OCI-LY7 (cell line): ENCODE data around the gene UGT1A3. TPM values are rescaled to one million over a fixed set of nuclear protein-coding genes. Genes with fewer than 3 reads are reported as not detected.

ENCODE experiments used
- BruUV-seq: library from RNA; stranded (reverse); fragments of 400-500 nt; replicated peaks from 2 replicates; lab custom pipeline; 2021; lab: Mats Ljungman, UMichigan
- CTCF ChIA-PET: fragments of 300-600 bp; sonication (Branson Sonifier 250); formaldehyde crosslinking; loops from one replicate; lab custom pipeline; 2022; ENCODE audit warnings: antibody characterized with exemption; ENCODE audit not compliant: unreplicated experiment; lab: Charles Lee
- POLR2A ChIA-PET: fragments of 300-600 bp; sonication (Branson Sonifier 250); formaldehyde crosslinking; loops from one replicate; lab custom pipeline; 2022; ENCODE audit warnings: antibody characterized with exemption; lab: Charles Lee
- DNase-seq: peaks from one replicate; pipeline ENCODE4 v3.0.0-alpha.2; 2015; ENCODE audit warnings: low spot score
- H2AFZ ChIP-seq: fragments of 200-600 bp; sonication (generic), shearing (Covaris generic); 2 replicates; pipeline ENCODE4 v1.6.1; 2014; ENCODE audit warnings: mild to moderate bottlenecking, antibody characterized with exemption, low read length, moderate library complexity
- H3K27ac ChIP-seq: fragments of 200-600 bp; sonication (generic); 2 replicates; pipeline ENCODE4 v1.5.1; 2014; ENCODE audit warnings: mixed run types, low read depth, mild to moderate bottlenecking, moderate library complexity, low read length, inconsistent platforms; ENCODE audit not compliant: poor library complexity, severe bottlenecking
- H3K36me3 ChIP-seq: fragments of 200-600 bp; sonication (generic); 2 replicates; pipeline ENCODE4 v1.6.1; 2014; ENCODE audit warnings: mild to moderate bottlenecking, antibody characterized with exemption, low read length, moderate library complexity, mixed read lengths; ENCODE audit not compliant: insufficient read depth
- H3K4me1 ChIP-seq: fragments of 200-600 bp; sonication (generic); 2 replicates; pipeline ENCODE4 v1.5.1; 2014; ENCODE audit warnings: mild to moderate bottlenecking, low read length; ENCODE audit not compliant: insufficient read depth, poor library complexity, severe bottlenecking
- H3K4me2 ChIP-seq: fragments of 200-600 bp; sonication (generic); 2 replicates; pipeline ENCODE4 v1.6.1; 2014; ENCODE audit warnings: mild to moderate bottlenecking, low read length
- H3K4me3 ChIP-seq: fragments of 200-600 bp; sonication (generic); 2 replicates; pipeline ENCODE4 v1.5.1; 2014; ENCODE audit warnings: mild to moderate bottlenecking, low read depth, low read length; ENCODE audit not compliant: poor library complexity, severe bottlenecking
- H3K79me2 ChIP-seq: fragments of 200-600 bp; sonication (generic); 2 replicates; pipeline ENCODE4 v1.6.1; 2016; ENCODE audit warnings: low read depth, mild to moderate bottlenecking, low read length, moderate library complexity, mixed read lengths; ENCODE audit not compliant: insufficient read depth
- H3K9me2 ChIP-seq: fragments of 200-600 bp; sonication (generic); 2 replicates; pipeline ENCODE4 v1.6.1; 2016; ENCODE audit warnings: mild to moderate bottlenecking, low read length, mixed read lengths; ENCODE audit not compliant: insufficient read depth
- H3K9me3 ChIP-seq: fragments of 200-600 bp; sonication (generic); 2 replicates; pipeline ENCODE4 v1.6.1; 2014; ENCODE audit warnings: mild to moderate bottlenecking, mixed run types, low read length, mixed read lengths
- H4K20me1 ChIP-seq: fragments of 200-600 bp; sonication (generic); 2 replicates; pipeline ENCODE4 v1.6.1; 2014; ENCODE audit warnings: mild to moderate bottlenecking, antibody characterized with exemption, low read length, moderate library complexity, mixed read lengths; ENCODE audit not compliant: insufficient read depth
- EZH2phosphoT487 ChIP-seq: fragments of 200-600 bp; sonication (generic); IDR thresholded peaks from 2 replicates; pipeline ENCODE4 v1.6.1; 2018; ENCODE audit warnings: low read depth, borderline replicate concordance, mild to moderate bottlenecking, mixed run types, antibody characterized with exemption, low read length, moderate library complexity, mixed read lengths
- intact Hi-C: fragments of 100-400 bp; cut with micrococcal nuclease; formaldehyde crosslinking; loops from one replicate; pipeline ENCODE4 v1.10.0; 2022; ENCODE audit not compliant: unreplicated experiment
- total RNA-seq, 2 experiments: library from RNA; depleted of rRNA in 1 of 2; stranded (reverse); fragments of >200 nt in 1 of 2; shearing (Covaris generic) in 1 of 2; gene quantifications; 2 replicates each; pipeline ENCODE4 v1.2.3, GENCODE V29; 2014 to 2022
- TF ChIP-seq, protein P1 (sequence below): fragments of 200-600 bp; sonication (generic); conservative IDR thresholded peaks from 2 replicates; pipeline ENCODE4 v1.5.1; 2014; ENCODE audit warnings: mild to moderate bottlenecking, antibody characterized with exemption, low read length, moderate library complexity, mixed read lengths

Gene UGT1A3
- total RNA-seq, 2 experiments from 2014 or later: not detected

DNA sequence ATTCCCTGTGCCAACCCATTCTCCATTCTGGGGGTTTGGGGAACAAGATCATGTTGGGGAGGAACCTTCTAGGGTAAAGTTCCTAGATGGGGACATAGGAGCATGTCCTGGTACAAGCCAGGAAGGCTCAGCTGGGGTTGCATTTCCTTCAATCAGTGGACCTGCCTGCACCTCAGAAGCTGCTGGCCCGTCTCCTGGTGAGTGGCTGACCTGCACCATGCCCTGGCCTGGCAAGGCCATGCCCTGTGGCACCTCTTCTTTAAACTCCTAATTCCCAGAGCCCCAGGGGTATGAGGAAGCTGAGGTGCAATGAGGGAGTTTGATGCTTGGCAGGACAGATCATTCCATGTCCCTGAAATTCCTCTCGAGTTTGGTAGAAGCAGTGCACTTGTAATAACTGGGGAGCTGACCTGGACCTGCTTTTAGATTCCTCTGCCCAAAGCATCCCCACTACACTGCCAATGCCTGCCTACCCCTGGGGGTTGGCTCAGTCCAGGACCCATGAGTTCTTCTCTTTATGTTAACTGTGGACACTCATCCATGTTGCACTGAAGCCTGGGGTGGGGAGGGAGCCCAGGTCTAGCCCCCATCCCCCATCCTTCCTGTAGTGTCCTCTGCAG is 74.6 kb downstream of the UGT1A3 start:
- no peak overlapping the region for H3K4me3 ChIP-seq
- no peaks in the 10 kb centered on the region for H3K9me3 ChIP-seq
- H3K4me1 ChIP-seq: peaks cover 11% of the 10 kb centered on the region
- intact Hi-C loops: no loop called here
- CTCF ChIA-PET: no interaction called here
- POLR2A ChIA-PET: no interaction called here
- no peak overlapping the region for H3K27ac ChIP-seq
- no TSS peak for BruUV-seq
- H3K36me3 ChIP-seq: no peaks in the 10 kb centered on the region
- no peak for DNase-seq
- TF ChIP-seq EZH2phosphoT487: no peak
- TF ChIP-seq, protein P1, sequence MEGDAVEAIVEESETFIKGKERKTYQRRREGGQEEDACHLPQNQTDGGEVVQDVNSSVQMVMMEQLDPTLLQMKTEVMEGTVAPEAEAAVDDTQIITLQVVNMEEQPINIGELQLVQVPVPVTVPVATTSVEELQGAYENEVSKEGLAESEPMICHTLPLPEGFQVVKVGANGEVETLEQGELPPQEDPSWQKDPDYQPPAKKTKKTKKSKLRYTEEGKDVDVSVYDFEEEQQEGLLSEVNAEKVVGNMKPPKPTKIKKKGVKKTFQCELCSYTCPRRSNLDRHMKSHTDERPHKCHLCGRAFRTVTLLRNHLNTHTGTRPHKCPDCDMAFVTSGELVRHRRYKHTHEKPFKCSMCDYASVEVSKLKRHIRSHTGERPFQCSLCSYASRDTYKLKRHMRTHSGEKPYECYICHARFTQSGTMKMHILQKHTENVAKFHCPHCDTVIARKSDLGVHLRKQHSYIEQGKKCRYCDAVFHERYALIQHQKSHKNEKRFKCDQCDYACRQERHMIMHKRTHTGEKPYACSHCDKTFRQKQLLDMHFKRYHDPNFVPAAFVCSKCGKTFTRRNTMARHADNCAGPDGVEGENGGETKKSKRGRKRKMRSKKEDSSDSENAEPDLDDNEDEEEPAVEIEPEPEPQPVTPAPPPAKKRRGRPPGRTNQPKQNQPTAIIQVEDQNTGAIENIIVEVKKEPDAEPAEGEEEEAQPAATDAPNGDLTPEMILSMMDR: no peak
- no peaks in the 10 kb centered on the region for H3K79me2 ChIP-seq
- H2AFZ ChIP-seq: no peak overlapping the region
- H3K4me2 ChIP-seq: no peak overlapping the region
- no peaks in the 10 kb centered on the region for H3K9me2 ChIP-seq
- H4K20me1 ChIP-seq: no peaks in the 10 kb centered on the region

DNA sequence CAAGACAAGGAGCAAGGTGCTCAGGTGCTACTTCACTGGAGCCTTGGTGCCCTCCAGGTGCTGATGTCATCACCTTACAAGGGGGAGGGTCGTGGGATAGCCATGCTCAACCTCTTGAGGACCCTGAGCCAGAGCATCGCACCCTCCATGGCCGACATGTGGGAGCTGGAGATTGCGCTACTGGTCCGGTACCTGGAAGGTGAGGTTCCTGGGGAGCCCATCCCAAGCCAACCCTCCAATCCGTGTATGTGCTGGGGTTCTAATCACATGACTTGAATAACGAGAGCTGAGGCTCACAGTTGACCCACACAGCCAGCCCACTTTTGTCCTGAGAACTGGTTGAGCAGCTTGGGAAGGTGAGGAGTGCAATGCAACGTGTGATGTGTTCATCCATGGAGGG is 75.2 kb downstream of the UGT1A3 start:
- ChIA-PET CTCF (no interaction called here), POLR2A (no interaction called here)
- Histone ChIP-seq H2AFZ (no peak overlapping the region), H3K36me3 (no peaks in the 10 kb centered on the region), H4K20me1 (no peaks in the 10 kb centered on the region), H3K4me2 (no peak overlapping the region), H3K4me3 (no peak overlapping the region), H3K9me3 (no peaks in the 10 kb centered on the region), H3K9me2 (no peaks in the 10 kb centered on the region), H3K4me1 (peaks cover 11% of the 10 kb centered on the region), H3K27ac (no peak overlapping the region), H3K79me2 (no peaks in the 10 kb centered on the region)
- intact Hi-C loops: no loop called here
- no peak for TF ChIP-seq EZH2phosphoT487
- TF ChIP-seq, protein P1: no peak
- BruUV-seq: no TSS peak
- DNase-seq: no peak

DNA sequence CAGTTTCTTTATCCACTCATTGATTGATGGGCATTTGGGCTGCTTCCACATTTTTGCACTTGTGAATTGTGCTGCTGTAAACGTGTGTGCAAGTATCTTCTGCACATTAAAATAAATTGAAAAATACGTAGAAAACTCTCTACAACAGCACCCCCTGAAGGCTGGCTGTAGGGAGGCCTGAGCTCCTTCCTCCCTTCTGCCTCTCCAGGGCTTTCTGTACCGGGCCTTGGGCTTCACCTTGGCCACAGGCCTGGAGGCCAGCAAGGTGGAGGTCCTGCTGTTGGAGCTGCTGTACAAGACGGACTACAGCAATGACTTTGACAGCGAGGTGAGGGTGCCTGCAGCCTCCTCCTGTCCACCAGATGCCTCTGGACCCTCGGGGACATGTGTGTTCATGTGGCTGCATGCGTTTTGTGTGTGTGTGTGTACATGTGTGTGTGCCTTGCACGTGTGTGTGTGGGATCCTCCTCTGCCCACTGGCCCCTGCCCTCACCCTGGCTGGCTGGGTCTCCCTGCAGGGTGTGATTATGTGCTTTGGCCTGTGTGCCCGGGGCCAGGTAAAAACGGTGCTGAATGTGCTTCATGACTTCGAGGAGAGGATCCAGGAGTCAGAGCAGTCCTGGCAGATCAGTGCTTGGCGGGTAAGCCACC is 78.5 kb downstream of the UGT1A3 start:
- BruUV-seq: no TSS peak
- Histone ChIP-seq H3K4me2 (no peak overlapping the region), H3K9me2 (no peaks in the 10 kb centered on the region), H4K20me1 (no peaks in the 10 kb centered on the region), H3K4me1 (no peaks in the 10 kb centered on the region), H3K4me3 (no peak overlapping the region), H3K36me3 (no peaks in the 10 kb centered on the region), H2AFZ (no peak overlapping the region), H3K9me3 (no peaks in the 10 kb centered on the region), H3K27ac (no peak overlapping the region), H3K79me2 (no peaks in the 10 kb centered on the region)
- no peak for DNase-seq
- CTCF ChIA-PET: no interaction called here
- intact Hi-C loops: no loop called here
- POLR2A ChIA-PET: interaction anchor here (0.5 kb wide), 1 partner anchor 37 kb away, joined by 3 read pairs; no protein-coding TSS in a partner anchor
- TF ChIP-seq, protein P1: peak; percentile 46
- no peak for TF ChIP-seq EZH2phosphoT487
